OCI-M2 (cell line): ENCODE results near the gene PRRG2.

Source experiments
- DNase-seq: peaks from one replicate; lab custom pipeline; 2025; ENCODE audit not compliant: unreplicated experiment; lab: John Stamatoyannopoulos, UW

Gene PRRG2

DNA sequence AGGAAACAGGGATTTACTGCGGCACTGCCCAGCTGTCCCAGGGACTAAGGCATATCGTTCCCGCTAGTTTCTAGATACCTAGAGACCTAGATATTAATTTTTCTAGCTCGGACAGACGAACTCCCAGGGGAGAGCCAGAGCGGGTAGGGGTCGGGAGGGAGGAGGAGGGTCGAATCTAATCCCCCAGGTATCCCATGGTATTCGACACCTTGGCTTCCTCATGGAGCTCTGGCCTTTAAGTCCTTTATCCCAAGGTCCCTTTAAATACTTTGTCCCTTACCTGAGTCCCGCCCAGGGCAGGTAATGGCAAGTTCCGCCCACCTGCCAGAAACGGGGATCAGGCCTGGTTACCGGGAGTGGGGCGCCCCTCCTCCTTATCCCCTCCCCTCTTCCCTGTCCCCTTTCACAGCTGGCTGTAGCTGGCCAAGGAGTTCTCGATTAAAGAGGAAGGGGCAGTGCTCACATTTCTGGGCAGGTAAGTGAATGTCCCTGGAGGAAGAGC is at the start of gene PRRG2:
Gene PRRG2 (plus strand): TSS at position 310 of the 502 bp plus-strand sequence. CDS start 1,904 bp downstream, outside the sequence.
- no peak for DNase-seq

DNA sequence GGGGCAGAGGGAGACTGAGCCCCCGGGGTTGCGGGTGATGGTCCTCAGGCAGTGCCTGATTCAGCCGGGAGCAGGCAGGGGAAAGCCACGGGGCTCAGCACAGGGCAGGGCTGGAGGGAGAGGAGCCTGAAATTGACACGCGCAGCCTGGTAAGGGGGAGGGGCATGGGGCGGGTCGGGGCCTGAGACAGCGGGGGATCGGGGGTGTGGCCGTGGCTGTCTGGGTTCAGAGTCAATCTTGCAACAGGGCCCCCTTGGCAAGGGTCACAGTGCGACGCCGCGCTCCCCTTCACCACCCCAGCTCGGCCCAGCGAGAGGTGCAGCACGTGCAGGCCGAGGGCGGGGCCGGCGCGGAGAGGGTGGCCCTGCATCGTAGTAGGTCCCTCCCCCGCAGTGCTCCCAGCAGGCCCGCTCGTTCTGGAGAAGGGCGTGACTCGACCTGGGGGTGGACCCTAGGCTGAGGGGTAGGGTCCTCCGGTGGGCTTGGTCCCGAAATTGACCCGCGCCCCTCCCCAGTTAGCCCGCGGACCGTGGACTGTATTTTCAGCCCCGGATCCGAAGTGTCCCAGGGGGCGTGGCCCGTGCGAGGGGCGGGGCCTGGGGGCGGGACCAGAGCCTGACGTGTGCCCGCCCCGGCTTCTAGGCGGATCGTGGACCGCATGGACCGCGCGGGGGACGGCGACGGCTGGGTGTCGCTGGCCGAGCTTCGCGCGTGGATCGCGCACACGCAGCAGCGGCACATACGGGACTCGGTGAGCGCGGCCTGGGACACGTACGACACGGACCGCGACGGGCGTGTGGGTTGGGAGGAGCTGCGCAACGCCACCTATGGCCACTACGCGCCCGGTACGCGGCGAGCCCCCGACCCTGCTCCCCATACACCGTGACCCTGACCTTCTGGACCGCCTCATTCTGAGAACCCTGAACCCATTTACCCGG is 47.3 kb upstream of the PRRG2 start:
- DNase-seq = peak; percentile 94

DNA sequence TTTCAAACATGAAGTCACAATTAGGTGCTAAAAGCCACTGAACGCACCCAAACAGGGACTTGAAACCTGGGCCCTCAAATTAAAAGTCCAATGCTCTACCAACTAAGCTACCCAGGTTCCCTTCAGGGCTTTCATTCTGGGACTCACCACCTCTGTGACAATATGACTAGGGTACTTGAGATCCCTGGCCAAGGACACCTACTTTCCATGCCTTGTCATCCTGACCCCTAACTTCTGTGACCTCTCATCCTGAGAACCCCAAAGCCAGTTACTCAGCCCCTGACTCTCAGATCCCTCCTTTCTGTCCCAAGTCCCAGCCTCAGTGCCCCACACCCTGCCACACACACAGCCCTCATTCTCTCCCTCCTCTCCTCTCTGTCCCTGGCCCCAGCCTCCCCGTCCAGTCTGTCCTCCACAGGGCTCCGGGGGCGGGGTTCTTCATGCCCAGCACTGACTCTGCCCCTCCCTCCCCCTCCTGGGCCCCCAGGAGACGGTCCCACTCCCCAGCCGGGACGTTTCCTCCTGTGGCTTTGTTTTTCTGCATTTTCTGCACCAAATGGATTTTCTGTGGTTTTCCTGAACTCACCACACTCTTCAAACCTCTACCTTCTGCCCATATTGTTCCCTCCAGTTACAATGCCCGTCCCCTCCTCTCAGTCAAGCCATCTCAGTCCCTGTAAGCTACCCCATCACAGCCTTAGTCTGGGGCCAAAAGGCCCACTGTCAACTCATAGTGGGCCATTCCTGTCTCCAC is 46.3 kb upstream of the PRRG2 start:
- DNase-seq = no peak

DNA sequence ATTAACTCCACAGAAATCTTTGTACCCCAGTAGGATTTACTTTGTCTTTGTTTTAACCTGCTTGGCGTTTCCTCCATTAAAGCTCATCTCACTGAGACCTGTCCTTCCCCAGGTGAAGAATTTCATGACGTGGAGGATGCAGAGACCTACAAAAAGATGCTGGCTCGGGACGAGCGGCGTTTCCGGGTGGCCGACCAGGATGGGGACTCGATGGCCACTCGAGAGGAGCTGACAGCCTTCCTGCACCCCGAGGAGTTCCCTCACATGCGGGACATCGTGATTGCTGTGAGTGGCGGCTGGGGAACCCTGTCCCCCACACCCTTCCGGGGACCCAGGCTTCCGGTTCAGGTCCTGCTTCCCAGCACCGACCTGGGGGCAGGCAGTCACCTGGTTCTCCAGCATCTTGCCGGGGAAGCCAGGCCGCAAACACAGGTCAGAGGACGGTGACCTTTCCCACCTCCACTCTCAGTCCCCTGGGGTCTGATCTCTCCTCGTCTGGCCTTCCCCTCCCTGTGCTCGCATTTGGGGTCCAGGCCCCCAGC is 44.1 kb upstream of the PRRG2 start:
- no peak for DNase-seq

DNA sequence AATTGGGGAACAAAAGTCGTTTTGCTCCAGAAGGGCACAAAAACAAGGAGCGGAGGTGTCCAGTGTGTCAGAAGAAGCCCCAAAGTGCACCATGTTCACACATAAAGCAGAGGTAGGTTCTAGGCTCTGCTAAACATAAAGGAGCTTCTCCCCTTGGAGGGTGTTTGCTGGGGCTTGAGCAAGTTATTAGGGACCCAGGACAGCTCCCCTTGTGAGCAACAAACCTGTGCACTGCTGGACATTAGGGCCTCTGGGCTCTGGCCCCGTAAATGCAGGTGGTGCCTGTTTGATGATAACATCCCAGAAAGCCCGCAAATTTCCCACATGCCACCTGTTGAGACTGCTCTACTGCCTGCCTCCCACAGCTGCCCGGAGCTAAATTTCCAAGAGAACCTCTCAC is 42.5 kb upstream of the PRRG2 start:
- no peak for DNase-seq

DNA sequence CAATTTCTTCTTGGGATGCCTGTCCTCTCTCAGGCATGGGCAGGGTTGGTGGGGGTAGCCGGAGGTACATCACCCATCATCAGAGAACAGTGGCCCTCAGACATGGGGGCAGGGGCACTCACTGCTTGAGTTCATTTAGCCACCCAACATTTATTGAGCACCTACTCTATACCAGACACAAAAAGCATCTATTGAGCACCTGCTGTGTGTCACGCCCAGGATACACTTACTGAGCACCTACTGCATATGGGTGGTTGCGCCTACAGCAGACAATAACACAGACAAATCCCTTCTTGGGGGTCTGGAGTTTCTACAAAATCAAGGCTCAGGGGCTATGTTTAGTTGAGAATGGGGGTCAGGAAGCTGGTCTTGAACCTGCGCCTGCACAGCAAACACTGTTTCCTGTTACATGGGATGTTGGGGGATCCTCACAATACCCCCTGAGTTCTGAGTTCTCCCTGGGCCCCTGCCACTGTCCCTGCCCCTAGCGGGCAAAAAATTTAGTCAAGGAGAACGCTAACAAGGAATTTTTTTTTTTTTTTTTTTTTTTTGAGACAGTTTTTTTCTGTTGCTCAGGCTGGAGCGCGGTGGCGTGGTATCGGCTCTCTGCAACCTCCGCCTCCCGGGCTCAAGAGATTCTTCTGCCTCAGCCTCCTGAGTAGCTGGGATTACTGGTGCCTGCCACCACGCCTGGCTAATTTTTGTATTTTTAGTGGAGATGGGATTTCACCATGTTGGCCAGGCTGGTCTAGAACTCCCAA is 41.7 kb upstream of the PRRG2 start:
- no peak for DNase-seq

DNA sequence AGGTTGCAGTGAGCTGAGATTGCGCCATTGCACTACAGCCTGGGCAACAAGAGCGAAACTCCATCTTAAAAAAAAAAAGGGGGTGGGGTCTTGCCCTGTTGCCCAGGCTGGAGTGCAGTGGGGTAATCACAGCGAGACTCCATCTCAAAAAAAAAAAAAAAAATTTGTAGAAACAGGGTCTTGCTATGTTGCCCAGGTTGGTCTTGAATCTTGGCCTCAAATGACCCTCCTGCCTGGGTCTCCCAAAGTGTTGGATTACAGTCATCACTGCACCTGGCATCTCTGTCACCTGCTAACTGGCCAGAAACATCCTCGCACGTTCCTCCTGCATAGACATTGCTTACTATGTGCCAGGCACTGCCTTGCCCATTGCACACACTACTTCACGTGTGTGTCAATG is 39.2 kb upstream of the PRRG2 start:
- no peak for DNase-seq

DNA sequence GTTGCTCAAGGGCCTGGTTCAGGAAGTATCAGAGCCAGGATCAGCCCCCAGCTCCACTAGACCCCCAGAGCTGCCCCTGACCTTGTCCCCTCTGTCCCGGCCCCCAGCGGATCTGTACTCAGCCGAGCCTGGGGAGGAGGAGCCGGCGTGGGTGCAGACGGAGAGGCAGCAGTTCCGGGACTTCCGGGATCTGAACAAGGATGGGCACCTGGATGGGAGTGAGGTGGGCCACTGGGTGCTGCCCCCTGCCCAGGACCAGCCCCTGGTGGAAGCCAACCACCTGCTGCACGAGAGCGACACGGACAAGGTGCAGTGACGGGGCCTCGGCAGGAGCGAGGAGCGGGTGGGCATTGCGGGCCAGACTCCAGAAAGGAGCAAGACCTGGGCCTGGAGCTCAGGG is 38.7 kb upstream of the PRRG2 start:
- no peak for DNase-seq

DNA sequence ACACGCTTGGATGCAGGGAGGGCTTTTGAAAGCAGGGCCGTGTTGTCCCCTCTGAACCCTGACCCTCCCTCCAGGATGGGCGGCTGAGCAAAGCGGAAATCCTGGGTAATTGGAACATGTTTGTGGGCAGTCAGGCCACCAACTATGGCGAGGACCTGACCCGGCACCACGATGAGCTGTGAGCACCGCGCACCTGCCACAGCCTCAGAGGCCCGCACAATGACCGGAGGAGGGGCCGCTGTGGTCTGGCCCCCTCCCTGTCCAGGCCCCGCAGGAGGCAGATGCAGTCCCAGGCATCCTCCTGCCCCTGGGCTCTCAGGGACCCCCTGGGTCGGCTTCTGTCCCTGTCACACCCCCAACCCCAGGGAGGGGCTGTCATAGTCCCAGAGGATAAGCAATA is 38.1 kb upstream of the PRRG2 start:
- DNase-seq = no peak

DNA sequence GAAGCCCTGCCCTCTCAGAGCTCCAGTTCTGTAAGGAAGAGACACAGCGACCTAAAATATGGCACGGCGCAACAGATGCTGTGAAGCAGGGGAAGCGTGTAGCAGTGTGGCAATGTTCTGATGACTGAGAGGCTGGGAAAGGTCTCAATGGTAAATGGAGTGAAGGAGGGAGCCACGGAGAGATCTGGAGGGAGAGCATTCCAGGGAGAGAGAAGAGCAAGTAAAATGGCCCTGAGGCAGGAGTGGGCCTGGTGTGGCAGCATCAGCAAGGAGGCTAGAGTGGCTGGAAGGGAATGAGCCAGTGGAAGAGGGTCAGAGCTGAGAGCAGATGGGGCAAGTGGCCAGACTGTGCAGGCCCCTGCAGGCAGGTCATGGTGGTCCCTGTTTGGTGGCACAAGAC is 37.0 kb upstream of the PRRG2 start:
- DNase-seq = no peak

DNA sequence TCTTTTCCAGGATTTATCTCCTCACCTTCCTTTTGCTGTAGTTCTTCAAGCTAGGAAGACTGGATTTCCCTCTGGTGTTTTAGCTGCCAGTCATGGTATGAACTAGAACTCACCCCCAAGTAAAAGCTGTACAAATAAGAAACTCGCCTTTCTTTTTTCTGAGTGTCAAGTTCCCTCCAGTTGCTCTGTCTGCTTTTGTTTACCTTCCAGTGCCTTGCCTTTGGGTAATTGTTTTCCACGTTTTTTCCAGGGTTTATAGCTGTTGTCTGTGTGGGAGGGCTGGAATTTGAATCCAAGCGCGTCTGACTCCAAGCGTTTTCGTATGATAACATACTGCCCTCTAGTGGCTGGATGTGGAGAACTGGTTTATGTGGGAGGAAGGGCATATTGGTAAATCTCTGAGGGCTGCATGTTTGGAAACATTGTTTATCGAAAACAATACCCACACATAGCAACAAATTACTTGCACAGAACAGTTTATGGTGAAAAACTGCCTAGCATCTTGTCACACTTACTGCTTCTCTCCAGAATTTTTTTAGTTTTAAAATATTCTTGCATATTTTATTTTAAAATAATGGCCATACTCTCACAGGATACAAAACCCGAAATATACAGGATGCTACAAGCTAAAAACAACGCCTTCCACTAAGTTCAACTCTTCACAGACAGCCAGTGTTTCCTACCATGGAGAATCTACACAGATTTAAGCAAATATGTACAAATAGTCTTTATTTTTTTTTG is 34.1 kb upstream of the PRRG2 start:
- DNase-seq = peak; percentile 22

DNA sequence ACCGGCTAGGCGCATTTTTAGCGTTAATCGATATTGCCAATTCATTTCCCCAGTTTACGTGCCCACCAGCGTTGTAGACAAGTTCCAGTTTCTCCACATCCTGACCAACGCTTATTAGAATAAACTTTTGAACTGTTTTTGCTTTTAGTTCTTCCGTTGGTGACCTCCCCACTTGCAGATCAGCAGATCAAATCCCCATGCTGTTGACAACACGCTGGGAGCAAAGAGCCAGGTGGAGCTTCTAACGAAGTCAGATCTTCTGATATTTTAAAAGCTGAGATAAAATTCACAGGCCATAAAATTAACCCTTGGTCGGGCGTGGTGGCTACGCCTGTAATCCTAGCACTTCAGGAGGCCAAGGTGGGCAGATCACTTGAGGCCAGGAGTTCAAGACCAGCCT is 32.1 kb upstream of the PRRG2 start:
- no peak for DNase-seq

DNA sequence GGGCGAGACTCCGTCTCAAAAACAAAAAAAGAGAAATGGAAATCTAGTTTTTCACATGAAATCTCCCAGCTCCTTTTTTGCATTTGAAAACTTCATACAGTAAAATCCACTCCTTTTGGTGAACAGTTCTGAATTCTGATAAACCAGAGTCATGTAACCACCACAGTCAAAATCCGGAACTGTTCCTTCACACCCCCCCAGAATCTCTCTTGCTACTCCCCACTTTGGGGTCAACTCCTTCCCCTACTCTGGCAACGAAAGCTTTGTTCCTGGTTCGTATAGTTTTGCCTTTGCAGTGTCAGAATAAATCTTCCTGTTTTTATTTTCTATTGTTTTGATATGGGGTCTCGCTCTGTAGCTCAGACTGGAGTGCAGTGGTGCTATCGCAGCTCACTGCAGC is 29.6 kb upstream of the PRRG2 start:
- DNase-seq = no peak

DNA sequence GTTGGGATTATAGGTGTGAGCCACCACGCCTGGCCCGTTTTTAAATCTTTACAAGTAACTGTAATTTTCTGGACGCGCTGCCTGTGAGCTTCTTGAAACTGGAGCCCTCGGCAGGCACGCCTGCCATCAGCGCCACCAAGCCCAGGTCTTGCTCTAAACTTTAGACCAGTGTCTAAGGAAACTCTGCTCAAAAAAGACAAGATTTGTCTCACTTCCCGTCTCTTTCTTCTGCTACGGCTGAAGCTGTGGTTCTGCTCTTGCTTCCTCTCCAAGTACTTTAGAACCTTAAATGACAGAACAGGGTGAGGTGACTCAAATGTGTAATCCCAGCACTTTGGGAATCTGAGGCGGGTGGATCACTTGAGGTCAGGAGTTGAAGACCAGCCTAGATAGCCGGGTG is 28.4 kb upstream of the PRRG2 start:
- DNase-seq = no peak

DNA sequence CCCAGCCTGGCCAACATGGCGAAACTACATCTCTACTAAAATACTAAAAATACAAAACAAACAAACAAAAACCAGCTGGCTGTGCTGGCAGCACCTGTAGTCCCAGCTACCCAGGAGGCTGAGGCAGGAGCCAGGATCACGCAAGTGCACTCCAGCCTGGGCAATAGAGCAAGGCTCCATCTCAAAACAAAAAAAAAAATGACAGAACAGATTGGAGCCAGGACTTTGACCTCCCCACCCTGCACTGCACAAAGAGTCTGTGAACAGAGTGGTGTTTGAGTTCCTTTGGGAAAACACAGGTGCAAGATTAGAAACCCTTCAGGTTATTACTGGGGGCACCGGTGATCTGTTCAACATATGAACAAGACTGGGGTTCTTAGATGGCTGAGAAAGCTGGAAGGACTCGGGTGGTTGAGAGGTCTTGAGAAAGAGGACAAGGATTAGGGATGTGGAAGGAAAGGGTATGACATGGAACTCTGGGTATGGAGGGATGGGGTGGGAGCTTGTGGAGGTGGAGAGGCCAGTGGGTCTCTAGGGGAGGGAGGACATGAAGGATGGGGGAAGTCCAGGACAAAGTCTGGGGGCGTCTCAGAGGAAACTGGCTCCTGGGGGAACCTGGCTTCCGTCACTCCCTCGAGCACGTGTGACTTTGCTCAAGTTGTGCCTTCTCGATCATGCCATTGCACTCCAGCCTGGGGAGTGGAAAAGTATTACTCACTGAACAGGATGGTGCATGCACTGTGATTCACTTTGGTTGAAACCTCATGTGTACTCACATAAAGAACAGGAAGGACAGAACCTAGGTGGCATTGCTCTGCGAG is 27.5 kb upstream of the PRRG2 start:
- DNase-seq = no peak

DNA sequence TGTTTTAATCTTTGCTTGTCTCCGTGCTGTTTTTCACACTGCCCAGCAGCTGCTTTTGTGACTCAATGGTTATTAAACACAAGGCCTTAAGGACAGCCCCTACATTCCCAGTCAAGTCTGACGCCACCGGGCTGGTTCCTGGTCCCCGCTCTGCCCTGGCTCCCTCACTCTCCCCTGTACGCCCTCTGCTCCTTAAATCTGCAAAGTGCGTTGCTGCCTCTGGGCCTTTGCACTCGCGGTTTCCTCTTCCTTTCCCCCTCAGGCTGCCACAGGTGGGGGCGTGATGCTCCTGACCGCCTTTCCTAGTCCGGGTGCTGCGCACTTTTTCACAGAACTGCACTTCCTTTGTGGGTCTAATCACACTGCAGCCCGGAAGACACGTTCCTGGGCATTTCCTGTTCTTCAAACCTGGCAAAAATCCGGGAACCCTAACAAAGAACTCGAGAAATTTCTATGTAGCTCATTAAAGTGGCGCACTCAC is 26.4 kb upstream of the PRRG2 start:
- DNase-seq = no peak

DNA sequence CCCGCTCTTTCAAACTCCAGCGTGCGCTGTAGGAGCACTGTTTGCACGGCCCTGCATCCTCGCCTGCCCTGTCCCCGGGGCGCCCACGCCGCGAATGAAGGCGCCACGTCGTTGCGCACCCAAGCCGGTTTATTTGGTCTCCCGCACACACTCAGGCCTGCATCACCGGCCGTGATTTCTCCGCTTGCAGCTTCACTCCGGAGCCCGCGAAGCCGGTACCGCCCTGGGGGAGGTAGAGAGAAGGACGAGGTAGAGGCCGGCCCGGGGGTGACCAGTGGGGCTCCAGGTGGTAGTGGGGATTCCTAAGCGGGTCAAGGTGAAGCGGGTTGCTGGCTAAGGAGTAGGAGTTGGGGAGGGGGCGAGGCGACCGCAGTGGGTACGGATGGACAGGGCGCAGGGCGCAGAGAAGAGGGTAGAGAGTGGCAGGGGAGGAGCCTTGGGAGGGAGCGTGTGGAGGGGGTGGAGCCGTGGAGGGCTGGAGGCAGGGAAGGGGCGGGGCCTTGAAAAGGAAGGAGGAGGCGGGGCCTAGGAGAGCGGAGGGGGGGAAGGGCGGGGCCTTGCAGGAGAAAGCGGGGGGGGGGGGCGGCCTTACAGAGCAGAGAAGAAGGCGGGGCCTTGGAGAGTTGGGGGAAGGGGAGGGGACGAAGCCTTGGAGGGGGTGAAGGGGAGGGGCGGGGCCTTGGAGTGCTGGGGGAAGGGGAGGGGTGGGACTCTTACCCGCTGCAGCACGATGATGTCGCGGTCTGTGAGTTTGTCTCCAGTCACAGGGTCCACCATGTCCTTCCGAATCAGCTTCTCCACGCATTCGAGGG is 25.3 kb upstream of the PRRG2 start:
- DNase-seq = no peak
